VCaP (cell line): ENCODE data around the gene HOXC11.

Experiments
- H3K27ac ChIP-seq: fragments of 450-650 bp; 2 replicates; pipeline ENCODE4 v1.5.1; 2017
- TF ChIP-seq, protein P1 (sequence below): fragments of 450-650 bp; conservative IDR thresholded peaks from 2 replicates; pipeline ENCODE4 v1.5.1; 2017; ENCODE audit warnings: mild to moderate bottlenecking, moderate library complexity

Gene HOXC11

DNA sequence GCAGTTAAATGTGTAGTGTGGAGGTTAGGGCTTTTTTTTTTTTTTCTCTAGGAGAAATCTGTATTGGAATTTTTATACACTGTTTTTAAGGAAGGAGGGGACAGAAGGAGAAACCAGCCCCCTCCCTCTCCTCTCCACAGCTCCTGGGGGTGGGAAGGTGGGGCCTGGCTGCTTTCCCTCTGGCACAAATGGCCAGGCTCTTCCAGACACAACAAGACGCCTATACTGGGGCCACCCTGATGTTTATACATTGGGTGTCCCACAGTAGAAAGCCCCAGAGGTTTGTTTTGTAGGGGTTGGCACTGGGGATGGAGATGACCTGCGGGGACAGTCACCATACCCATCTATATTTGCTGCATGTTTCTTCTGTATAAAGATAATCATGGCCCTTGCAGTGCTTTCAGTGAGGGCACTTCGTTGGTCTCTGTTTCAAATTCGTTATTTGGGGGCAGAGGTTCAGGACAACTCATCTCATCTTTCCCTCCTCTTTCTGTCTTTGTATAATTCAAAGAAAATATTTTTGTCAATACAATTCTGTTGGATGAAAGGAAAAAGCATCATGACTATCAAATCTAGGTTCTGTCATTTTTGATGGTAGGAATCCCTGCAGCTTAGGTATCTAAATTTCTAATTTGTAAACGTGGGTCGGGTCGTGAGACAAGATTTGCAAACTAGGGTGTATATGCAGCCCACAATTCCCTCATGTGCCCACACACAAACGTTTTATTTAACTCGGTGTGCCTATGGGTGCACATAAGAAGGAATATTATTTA is 4.1 kb downstream of the HOXC11 start:
- peak overlapping the region; percentile 65 for H3K27ac ChIP-seq
- TF ChIP-seq, protein P1, sequence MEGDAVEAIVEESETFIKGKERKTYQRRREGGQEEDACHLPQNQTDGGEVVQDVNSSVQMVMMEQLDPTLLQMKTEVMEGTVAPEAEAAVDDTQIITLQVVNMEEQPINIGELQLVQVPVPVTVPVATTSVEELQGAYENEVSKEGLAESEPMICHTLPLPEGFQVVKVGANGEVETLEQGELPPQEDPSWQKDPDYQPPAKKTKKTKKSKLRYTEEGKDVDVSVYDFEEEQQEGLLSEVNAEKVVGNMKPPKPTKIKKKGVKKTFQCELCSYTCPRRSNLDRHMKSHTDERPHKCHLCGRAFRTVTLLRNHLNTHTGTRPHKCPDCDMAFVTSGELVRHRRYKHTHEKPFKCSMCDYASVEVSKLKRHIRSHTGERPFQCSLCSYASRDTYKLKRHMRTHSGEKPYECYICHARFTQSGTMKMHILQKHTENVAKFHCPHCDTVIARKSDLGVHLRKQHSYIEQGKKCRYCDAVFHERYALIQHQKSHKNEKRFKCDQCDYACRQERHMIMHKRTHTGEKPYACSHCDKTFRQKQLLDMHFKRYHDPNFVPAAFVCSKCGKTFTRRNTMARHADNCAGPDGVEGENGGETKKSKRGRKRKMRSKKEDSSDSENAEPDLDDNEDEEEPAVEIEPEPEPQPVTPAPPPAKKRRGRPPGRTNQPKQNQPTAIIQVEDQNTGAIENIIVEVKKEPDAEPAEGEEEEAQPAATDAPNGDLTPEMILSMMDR = no peak

DNA sequence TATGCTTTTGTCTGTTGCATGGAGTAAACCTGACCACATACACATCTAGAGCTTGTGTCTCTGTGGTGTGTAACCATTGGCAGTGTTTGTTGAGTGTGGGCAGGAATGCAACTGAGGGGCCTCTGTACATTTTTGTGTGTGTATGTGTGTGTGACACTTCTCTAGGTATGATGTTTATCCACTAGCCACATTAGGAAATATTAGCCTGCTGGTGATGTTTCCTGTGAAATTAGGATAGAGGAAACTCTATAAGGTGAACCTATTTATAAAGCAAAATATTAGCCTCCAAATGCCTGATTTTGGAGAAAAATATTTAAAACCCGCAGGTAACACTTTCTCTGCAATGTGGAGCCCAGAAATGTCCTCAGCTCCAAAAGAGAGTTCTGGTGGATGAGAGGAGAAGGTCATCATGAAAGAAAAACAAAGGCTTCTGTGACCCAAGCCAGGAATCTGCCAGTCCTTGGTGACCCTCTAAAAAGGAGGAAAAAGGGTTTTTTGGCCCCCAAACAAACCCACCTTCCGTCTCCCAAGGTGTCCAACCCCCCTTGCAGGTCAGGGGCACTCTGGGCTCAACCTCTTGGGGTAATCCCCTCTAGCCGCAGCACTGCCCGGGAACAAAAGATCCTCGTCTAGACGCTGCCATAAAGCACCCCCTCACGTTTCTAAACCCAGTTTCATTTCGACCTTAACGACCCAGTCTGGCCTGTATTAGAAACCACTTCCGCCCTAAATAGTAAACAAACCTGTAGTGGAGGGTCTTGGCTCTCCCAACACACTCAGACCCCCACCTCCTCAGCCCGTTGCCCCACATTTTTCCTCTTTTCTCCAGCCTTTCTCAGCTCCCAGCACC is 4.9 kb downstream of the HOXC11 start:
- H3K27ac ChIP-seq = peak overlapping the region; percentile 65
- TF ChIP-seq, protein P1 = no peak

DNA sequence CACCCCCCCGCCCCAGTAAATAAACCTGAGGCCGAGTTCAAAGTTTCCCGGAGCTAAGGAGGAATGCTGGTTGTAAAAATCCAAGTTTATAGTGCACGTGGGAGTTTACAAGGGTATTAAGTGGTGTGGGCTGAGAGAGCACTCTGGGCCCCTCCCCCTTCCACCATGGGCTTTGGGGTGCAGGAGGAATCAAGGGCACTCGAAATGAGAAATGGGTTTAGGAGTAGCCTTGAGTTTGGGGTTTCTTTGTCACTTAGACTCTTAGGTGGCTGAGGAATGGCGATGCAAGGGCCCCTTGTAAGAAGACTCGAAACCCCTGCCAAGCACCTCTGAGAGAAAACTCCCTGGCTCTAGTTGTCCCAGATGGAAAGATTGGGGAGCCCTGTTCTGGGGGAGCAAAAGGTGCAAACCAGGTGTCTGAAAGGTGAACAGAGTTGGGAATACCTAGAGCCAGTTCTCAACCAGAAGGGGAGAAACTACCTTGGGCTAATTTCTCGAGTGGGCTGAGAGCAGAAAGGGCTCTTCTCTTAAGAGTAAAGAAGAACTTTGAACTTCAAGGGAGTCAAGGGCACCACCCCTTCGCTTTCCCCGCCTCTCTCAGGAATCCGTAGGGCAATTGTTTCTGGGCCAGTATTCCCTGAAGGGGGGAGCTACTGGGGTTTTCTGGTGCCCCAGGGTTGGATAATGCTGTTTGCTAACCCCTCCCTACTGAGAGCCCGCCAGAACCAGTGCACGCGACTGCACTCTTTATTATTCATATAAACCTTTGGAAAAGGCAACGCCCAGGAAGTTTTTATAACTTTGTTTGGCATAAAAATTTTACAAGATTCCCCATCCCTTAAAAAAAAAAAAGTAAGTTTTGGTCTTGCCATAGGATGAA is 5.8 kb downstream of the HOXC11 start:
- TF ChIP-seq, protein P1 = no peak
- peak overlapping the region; percentile 65 for H3K27ac ChIP-seq

GRCh38 chr12:53980104-53980801 is 7.3 kb downstream of the HOXC11 start:
- TF ChIP-seq, protein P1 = no peak
- H3K27ac ChIP-seq = peak overlapping the region; percentile 65; the same call in 1 of the 2 replicates

DNA sequence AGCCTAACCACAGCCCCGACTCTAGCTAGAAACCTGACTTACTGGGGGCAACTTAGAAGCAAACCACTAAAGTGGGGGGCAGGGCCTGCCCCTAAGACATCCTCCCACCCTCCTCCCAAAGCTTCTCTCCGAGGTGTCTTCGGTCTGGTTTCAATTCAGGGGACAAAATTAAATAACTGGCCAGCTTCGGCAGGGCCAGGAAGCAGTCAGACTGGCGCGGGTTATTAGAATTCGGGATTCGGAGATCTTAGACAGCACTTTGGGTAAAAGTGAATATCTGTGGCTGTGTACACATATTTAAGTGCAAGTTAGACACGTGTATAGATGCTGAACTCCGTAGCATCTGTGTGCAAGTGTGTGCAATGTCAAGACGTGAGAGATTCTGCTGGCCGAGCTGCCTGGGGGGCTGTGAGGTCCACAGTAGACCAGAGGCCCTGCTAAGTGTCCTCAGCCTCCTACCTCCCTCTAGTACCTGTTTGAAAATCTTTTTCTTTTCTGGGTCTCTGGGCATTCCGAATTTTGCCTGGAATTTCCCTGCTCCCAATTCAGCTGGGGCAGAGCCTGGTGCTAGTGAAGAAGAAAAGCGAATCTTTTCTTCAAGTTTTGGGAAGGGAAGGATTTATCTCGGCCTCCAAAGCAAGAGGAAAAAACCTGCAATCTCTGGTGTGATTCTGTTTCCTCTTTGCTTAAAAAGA is 8.0 kb downstream of the HOXC11 start:
- H3K27ac ChIP-seq = no peak overlapping the region
- TF ChIP-seq, protein P1 = no peak

GRCh38 chr12:53981634-53982565 is 9.0 kb downstream of the HOXC11 start:
- no peak overlapping the region for H3K27ac ChIP-seq

More at GRCh38 chr12:53981634-53982565, 9.0 kb downstream of the HOXC11 start:
- TF ChIP-seq, protein P1 = no peak
